GM18505 (cell line): ENCODE data around the gene ECE1.
"Not testable (repeated sequence)": the region's sequence is repeated elsewhere in the genome, so short reads cannot be mapped to it uniquely, and the experiment has no call there.

Source experiments
- ATAC-seq: cut with Tn5 transposase; IDR thresholded peaks from one replicate; pipeline ENCODE4 v1.9.1; 2021; ENCODE audit not compliant: unreplicated experiment
- POLR2A ChIP-seq: IDR thresholded peaks from 4 replicates; pipeline ENCODE4 v1.6.1; 2011; ENCODE audit warnings: borderline replicate concordance; ENCODE audit not compliant: insufficient read depth, insufficient read length; ENCODE audit errors: extremely low read depth

The ECE1 gene

GRCh38 chr1:21229246-21230000, 60.8 kb downstream of the ECE1 start:
- ATAC-seq: no peak
- TF ChIP-seq POLR2A: no peak

- ATAC-seq: not testable (repeated sequence)
Measured at GRCh38 chr1:21228224-21228623, 62.0 kb downstream of the ECE1 start.

DNA sequence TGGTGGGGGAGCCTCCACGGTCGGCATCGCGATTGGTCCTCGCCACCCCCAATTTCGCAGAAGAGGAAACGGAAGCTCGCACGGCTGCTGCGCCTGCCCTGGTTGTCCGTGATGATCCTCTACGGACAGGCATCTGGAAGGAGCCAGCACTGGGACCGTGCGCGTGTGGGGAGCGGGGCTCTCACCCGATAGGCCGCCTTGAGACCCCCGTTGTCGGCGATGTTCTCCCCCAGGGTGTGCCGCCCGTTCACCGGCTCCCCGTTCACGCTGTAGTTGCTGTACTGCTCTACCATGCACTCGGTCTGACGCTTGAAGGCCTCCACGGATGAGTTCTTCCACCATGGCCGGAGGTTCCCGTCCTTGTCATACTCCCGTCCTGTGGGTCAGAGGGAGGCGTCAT, 65.2 kb downstream of the ECE1 start:
- no peak for ATAC-seq
- TF ChIP-seq POLR2A: no peak

GRCh38 chr1:21220815-21221214, 69.4 kb downstream of the ECE1 start:
- no peak for TF ChIP-seq POLR2A
- ATAC-seq: no peak

DNA sequence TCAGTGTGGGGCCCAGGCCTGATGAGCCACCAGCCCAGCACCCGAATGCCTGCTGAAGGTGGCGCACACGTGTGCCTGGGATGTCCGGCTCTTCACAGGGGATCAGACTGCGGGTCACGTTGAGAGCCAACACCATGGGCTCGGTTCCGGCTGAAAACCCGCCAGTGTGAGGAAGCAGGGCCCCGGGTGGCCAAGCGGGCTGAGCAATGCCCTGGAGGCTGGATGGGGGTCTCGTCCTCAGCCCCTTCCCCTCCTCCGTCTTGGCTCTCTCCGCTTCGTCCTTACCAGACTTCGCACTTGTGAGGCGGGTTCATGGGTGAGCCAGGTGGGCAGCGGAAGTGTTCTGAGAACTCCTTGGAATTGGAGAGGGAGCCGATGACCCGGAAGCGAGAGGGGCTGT, 70.6 kb downstream of the ECE1 start:
- TF ChIP-seq POLR2A: no peak
- no peak for ATAC-seq

DNA sequence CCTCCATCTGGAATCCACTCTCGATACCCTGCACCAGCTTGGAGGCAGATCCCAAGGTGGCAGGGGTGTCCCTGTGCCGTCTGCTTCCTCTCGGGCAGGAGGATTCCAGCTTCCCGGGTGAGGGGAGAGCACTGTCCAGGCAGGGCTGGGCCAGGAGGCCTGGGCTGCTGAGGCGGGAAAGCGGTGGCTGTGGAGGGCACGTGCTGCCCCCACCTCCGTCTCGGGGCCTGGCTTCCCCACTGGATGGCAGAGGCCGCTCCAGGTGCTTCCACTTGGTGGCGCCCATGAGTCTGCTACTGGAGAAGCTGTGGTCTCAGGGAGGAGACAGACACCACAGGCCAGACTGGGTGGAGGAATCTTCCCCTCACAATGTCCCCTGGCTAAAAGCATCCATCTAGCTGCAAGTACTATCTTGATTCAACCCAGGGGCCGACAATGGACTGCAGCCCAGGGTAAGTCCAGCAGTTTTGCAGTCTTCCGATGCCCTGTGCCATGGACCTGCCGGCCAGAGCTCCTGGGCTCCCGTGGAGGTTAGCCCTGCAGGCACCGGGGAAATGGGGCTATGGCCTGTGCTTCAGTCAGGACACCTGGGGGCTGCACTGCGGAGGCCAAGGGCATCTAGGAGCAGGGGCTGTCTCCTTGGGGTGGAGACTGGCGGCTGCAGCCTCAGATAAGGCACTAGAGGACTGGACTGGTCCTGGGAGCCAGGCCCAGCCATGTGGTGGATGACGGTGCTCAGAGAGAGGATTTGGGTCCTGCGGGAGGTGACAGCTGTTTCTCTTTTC, 72.3 kb downstream of the ECE1 start:
- no peak for TF ChIP-seq POLR2A
- no peak for ATAC-seq

- ATAC-seq: no peak
- TF ChIP-seq POLR2A: no peak
Measured at GRCh38 chr1:21216835-21217811, 73.1 kb downstream of the ECE1 start.

- ATAC-seq: no peak
- no peak for TF ChIP-seq POLR2A
Measured at GRCh38 chr1:21212126-21212525, 78.1 kb downstream of the ECE1 start.

DNA sequence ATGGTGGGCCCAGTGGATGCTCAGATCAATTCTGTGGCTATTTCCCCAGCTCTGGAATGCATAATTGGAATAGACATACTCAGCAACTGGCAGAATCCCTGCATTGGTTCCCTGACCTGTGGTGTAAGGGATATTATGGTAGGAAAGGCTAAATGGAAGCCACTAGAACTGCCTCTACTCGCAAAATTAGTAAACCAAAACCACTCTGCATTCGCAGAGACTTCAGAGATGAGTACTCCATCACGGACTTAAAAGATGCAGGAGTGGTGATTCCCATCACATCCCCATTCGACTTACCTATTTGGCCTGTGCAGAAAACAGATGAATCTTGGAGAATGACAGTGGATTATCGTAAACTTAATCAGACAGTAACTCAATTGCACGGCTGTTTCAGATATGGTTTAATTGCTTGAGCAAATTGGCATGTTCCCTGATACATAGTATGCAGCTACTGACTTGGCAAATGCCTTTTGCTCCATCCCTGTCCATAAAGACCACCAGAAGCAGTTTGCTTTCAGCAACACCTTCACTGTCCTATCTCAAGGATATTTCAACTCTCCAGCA, 82.0 kb downstream of the ECE1 start:
- not testable (repeated sequence) for ATAC-seq

GRCh38 chr1:21206117-21206516, 84.1 kb downstream of the ECE1 start:
- no peak for TF ChIP-seq POLR2A
- no peak for ATAC-seq

GRCh38 chr1:21205416-21205815, 84.8 kb downstream of the ECE1 start:
- TF ChIP-seq POLR2A: no peak
- ATAC-seq: no peak

DNA sequence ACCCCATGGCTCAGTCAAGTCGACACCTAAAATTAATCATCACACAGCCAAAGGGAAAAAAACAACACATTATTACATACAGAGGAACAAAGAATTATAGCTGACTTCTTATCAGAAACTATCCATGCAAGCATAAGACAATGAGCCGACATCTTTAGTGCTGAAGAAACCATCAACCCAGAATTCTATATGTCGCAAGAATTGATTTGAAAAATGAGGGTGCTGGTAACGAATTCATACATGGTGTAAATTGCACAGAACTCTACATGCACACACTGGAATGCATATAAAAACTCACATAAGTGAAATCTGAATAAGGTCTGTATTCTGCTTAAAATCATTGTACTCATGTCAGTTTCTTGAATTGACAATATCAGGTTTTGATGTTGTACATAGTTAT, 88.6 kb downstream of the ECE1 start:
- no peak for TF ChIP-seq POLR2A
- no peak for ATAC-seq

DNA sequence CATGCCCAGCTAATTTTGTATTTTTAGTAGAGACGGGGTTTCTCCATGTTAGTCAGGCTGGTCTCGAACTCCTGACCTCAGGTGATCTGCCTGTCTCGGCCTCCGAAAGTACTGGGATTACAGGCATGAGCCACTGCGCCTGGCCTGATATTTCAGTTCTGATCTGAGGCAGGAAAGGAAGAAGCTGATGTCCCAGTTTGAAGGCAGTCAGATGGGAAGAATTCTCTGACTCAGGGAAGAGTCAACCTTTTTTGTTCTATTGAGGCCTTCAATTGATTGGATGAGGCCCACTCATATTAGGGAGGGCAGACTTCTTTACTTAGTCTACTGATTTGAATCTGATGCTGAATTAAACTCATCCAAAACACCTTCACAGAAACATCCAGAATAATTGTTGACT, 89.0 kb downstream of the ECE1 start:
- ATAC-seq: not testable (repeated sequence)

GRCh38 chr1:21200767-21201166, 89.5 kb downstream of the ECE1 start:
- ATAC-seq: no peak
- TF ChIP-seq POLR2A: no peak

DNA sequence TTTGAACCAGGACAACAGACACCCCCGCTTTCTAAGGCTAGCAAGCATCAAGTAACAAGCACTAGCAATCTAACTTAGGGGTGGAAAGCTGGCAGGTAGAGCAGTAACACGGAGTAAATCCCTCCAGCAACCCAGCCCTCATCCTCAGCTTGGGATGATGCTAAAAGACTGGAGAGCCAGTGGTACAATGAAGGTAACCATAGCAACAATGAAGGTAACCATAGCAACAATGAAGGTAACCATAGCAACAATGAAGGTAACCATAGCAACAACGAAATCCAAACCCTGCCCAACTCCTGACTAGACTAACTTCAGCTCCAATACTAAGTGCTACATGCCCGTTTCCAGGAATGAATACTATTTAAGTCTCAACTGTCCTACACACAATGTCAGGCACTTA, 91.3 kb downstream of the ECE1 start:
- TF ChIP-seq POLR2A: no peak
- no peak for ATAC-seq
